Loucy (cell line): ENCODE data around the gene NCKAP5.

Experiments used
- H2AFZ ChIP-seq: fragments of 200-600 bp; sonication (generic); 2 replicates; pipeline ENCODE4 v1.6.0; 2016; ENCODE audit warnings: antibody characterized with exemption, mild to moderate bottlenecking, low read length, moderate library complexity
- H3F3A ChIP-seq: fragments of 200-600 bp; 2 replicates; pipeline ENCODE4 v1.6.0; 2016; ENCODE audit warnings: antibody characterized with exemption, low read depth, mild to moderate bottlenecking
- H3K27me3 ChIP-seq: fragments of 200-600 bp; sonication (generic); 2 replicates; pipeline ENCODE4 v1.6.1; 2014; ENCODE audit warnings: low read length, mild to moderate bottlenecking; ENCODE audit not compliant: insufficient read depth, poor library complexity, severe bottlenecking
- H3K36me3 ChIP-seq: fragments of 200-600 bp; sonication (generic); 2 replicates; pipeline ENCODE4 v1.6.1; 2016; ENCODE audit warnings: low read length; ENCODE audit not compliant: insufficient read depth
- H3K4me1 ChIP-seq: fragments of 200-600 bp; sonication (generic); 2 replicates; pipeline ENCODE4 v1.5.1; 2014; ENCODE audit warnings: low read length, mild to moderate bottlenecking; ENCODE audit not compliant: insufficient read depth, poor library complexity, severe bottlenecking
- H3K4me2 ChIP-seq: fragments of 200-600 bp; sonication (generic); 2 replicates; pipeline ENCODE4 v1.6.0; 2014; ENCODE audit warnings: antibody characterized with exemption, low read length, low read depth, mild to moderate bottlenecking; ENCODE audit not compliant: poor library complexity, severe bottlenecking
- H3K4me3 ChIP-seq: fragments of 200-600 bp; sonication (generic); 2 replicates; pipeline ENCODE4 v1.5.1; 2014; ENCODE audit warnings: low read length, mild to moderate bottlenecking, mixed read lengths; ENCODE audit not compliant: poor library complexity, severe bottlenecking
- H3K79me2 ChIP-seq: fragments of 200-600 bp; sonication (generic); 2 replicates; pipeline ENCODE4 v1.6.1; 2014; ENCODE audit warnings: low read length; ENCODE audit not compliant: insufficient read depth
- H3K9ac ChIP-seq: fragments of 200-600 bp; sonication (generic); 2 replicates; pipeline ENCODE4 v1.6.0; 2014; ENCODE audit warnings: mild to moderate bottlenecking, low read depth, low read length, moderate library complexity; ENCODE audit not compliant: poor library complexity, severe bottlenecking
- H3K9me2 ChIP-seq: fragments of 200-600 bp; sonication (generic); replicated peaks from 2 replicates; pipeline ENCODE4 v1.6.1; 2016; ENCODE audit warnings: low read depth, low read length, mixed read lengths
- H3K9me3 ChIP-seq: fragments of 200-600 bp; sonication (generic); 2 replicates; pipeline ENCODE4 v1.6.1; 2014; ENCODE audit warnings: mild to moderate bottlenecking, antibody characterized with exemption, low read length, low read depth; ENCODE audit not compliant: insufficient read depth
- H4K20me1 ChIP-seq: fragments of 200-600 bp; sonication (generic); 2 replicates; pipeline ENCODE4 v1.6.0; 2014; ENCODE audit warnings: antibody characterized with exemption, low read length, mild to moderate bottlenecking; ENCODE audit not compliant: insufficient read depth, poor library complexity, severe bottlenecking
- CTCF ChIP-seq: fragments of 200-600 bp; sonication (generic); conservative IDR thresholded peaks from 2 replicates; pipeline ENCODE4 v1.5.1; 2014; ENCODE audit warnings: mild to moderate bottlenecking, antibody characterized with exemption, low read length
- EZH2phosphoT487 ChIP-seq: fragments of 200-600 bp; IDR thresholded peaks from 2 replicates; pipeline ENCODE4 v1.6.1; 2018; ENCODE audit warnings: antibody characterized with exemption, mild to moderate bottlenecking, moderate library complexity, borderline replicate concordance

The NCKAP5 gene

GRCh38 chr2:133557614-133558013, 10.6 kb downstream of the NCKAP5 start:
- TF ChIP-seq CTCF (no peak), EZH2phosphoT487 (no peak)
- Histone ChIP-seq H3K4me2 (no peak overlapping the region), H3K9me3 (no peaks in the 10 kb centered on the region), H3K9ac (no peak overlapping the region), H3K27me3 (no peaks in the 10 kb centered on the region), H3K4me3 (no peak overlapping the region), H4K20me1 (no peaks in the 10 kb centered on the region), H3F3A (no peaks in the 10 kb centered on the region), H3K4me1 (no peaks in the 10 kb centered on the region), H3K36me3 (no peaks in the 10 kb centered on the region), H3K9me2 (no peaks in the 10 kb centered on the region), H2AFZ (no peak overlapping the region), H3K79me2 (no peaks in the 10 kb centered on the region)

- H3K79me2 ChIP-seq: no peaks in the 10 kb centered on the region
- no peaks in the 10 kb centered on the region for H3K4me1 ChIP-seq
- no peaks in the 10 kb centered on the region for H3F3A ChIP-seq
- no peak overlapping the region for H3K9ac ChIP-seq
- no peaks in the 10 kb centered on the region for H3K27me3 ChIP-seq
- H3K9me3 ChIP-seq: no peaks in the 10 kb centered on the region
- H3K4me3 ChIP-seq: no peak overlapping the region
- H2AFZ ChIP-seq: no peak overlapping the region
- no peak for TF ChIP-seq EZH2phosphoT487
- no peak for TF ChIP-seq CTCF
- H4K20me1 ChIP-seq: no peaks in the 10 kb centered on the region
- no peaks in the 10 kb centered on the region for H3K9me2 ChIP-seq
- no peak overlapping the region for H3K4me2 ChIP-seq
- no peaks in the 10 kb centered on the region for H3K36me3 ChIP-seq
Observed at GRCh38 chr2:133553838-133554408, 14.3 kb downstream of the NCKAP5 start.

GRCh38 chr2:133553251-133553650, 15.0 kb downstream of the NCKAP5 start:
- Histone ChIP-seq H3K4me1 (no peaks in the 10 kb centered on the region), H4K20me1 (no peaks in the 10 kb centered on the region), H3K4me2 (no peak overlapping the region), H3K27me3 (no peaks in the 10 kb centered on the region), H3K4me3 (no peak overlapping the region), H3K9me2 (no peaks in the 10 kb centered on the region), H3K9me3 (no peaks in the 10 kb centered on the region), H3K9ac (no peak overlapping the region), H2AFZ (no peak overlapping the region), H3F3A (no peaks in the 10 kb centered on the region), H3K36me3 (no peaks in the 10 kb centered on the region), H3K79me2 (no peaks in the 10 kb centered on the region)
- no peak for TF ChIP-seq CTCF
- TF ChIP-seq EZH2phosphoT487: no peak
